Gastroesophageal sphincter (tissue), 4 donors: Measurements from ENCODE around the gene TMEM191B. TPM values are rescaled to one million over a fixed set of nuclear protein-coding genes. Genes with fewer than 3 reads are reported as not detected.
A peak's percentile ranks its signal among the peaks of the same experiment; 100 is the strongest.
"Not testable (repeated sequence)": the region's sequence is repeated elsewhere in the genome, so short reads cannot be mapped to it uniquely, and the experiment has no call there.

Experiments
- ATAC-seq: fragments of 150-250 bp; one replicate; pipeline ENCODE4 v1.9.1; 2016; ENCODE audit warnings: mild to moderate bottlenecking, moderate library complexity
- H3K27ac ChIP-seq, 4 donors: fragments of 200-600 bp; sonication (generic) in 3 of 4; 1 replicate in 3 of 4; 2 replicates in 1 of 4; pipeline ENCODE4 v1.5.1; 2016 to 2019
- H3K27me3 ChIP-seq: fragments of 200-600 bp; sonication (generic); one replicate; pipeline ENCODE4 v1.5.1; 2019
- H3K36me3 ChIP-seq, 2 donors: fragments of 200-600 bp; sonication (generic); one replicate each; pipeline ENCODE4 v1.5.1; 2019; ENCODE audit warnings: control low read depth in 1 of 2
- H3K4me1 ChIP-seq, 3 donors: fragments of 200-600 bp; sonication (generic); 1 replicate in 2 of 3; 2 replicates in 1 of 3; pipeline ENCODE4 v1.5.1; 2016 to 2019; ENCODE audit warnings: control low read depth in 2 of 3
- H3K4me3 ChIP-seq, 2 donors: fragments of 200-600 bp; sonication (generic); one replicate each; pipeline ENCODE4 v1.5.1; 2019; ENCODE audit warnings: mild to moderate bottlenecking in 1 of 2, moderate library complexity in 1 of 2
- H3K9me3 ChIP-seq, 3 donors: fragments of 200-600 bp; sonication (generic); one replicate each; pipeline ENCODE4 v1.5.1; 2017 to 2019; ENCODE audit warnings: control low read depth in 2 of 3
- WGBS, 2 donors: methylation state at CpG; one replicate each; pipeline ENCODE4 v1.1.5; 2018; ENCODE audit warnings: low coverage in 1 of 2; 5-methylcytosine and 5-hydroxymethylcytosine counted together
- total RNA-seq, 4 donors: library from RNA; depleted of rRNA; stranded (reverse); fragments of >200 nt; gene quantifications; one replicate each; pipeline ENCODE4 v1.1.0, GENCODE V29; 2016

Gene TMEM191B
- total RNA-seq, 4 donors from 2014 or later = 1.3 to 3.8 TPM; not detected in 2

- H3K4me1 ChIP-seq, H3K27ac ChIP-seq, ATAC-seq, H3K36me3 ChIP-seq, H3K4me3 ChIP-seq, H3K9me3 ChIP-seq, H3K27me3 ChIP-seq: not testable (repeated sequence)
- WGBS, 2 donors = no CpG with 5 or more reads among the region's 11 CpGs
Measured at GRCh38 chr22:18543400-18543799, 15.8 kb downstream of the TMEM191B start.

- H3K27ac ChIP-seq, H3K9me3 ChIP-seq, ATAC-seq, H3K4me1 ChIP-seq, H3K36me3 ChIP-seq, H3K4me3 ChIP-seq, H3K27me3 ChIP-seq: not testable (repeated sequence)
- no CpG with 5 or more reads among the region's 13 CpGs for WGBS, 2 donors
Measured at GRCh38 chr22:18544615-18545014, 17.0 kb downstream of the TMEM191B start.

- H3K4me3 ChIP-seq, H3K27me3 ChIP-seq, ATAC-seq, H3K36me3 ChIP-seq, H3K27ac ChIP-seq, H3K9me3 ChIP-seq, H3K4me1 ChIP-seq: not testable (repeated sequence)
- no CpG with 5 or more reads among the region's 13 CpGs for WGBS, 2 donors
Measured at GRCh38 chr22:18549458-18550179, 22.0 kb downstream of the TMEM191B start.

GRCh38 chr22:18551046-18551445 is 23.4 kb downstream of the TMEM191B start:
- not testable (repeated sequence) for H3K27ac ChIP-seq, ATAC-seq, H3K4me3 ChIP-seq, H3K4me1 ChIP-seq, H3K27me3 ChIP-seq, H3K36me3 ChIP-seq, H3K9me3 ChIP-seq
- no CpG with 5 or more reads among the region's 7 CpGs for WGBS, 2 donors

- H3K4me3 ChIP-seq, H3K27ac ChIP-seq, H3K36me3 ChIP-seq, H3K4me1 ChIP-seq, H3K9me3 ChIP-seq, H3K27me3 ChIP-seq: not testable (repeated sequence)
- ATAC-seq = peak; percentile 54
- no CpG with 5 or more reads among the region's 19 CpGs for WGBS, 2 donors
Measured at GRCh38 chr22:18552839-18553597, 25.4 kb downstream of the TMEM191B start.

- H3K27me3 ChIP-seq = not testable (repeated sequence)
- peak; percentile 60 for ATAC-seq
- WGBS, 2 donors = no CpG with 5 or more reads among the region's 22 CpGs
Measured at GRCh38 chr22:18554280-18555256, 27.0 kb downstream of the TMEM191B start.

GRCh38 chr22:18558516-18558915 is 30.9 kb downstream of the TMEM191B start:
- H3K27me3 ChIP-seq, H3K4me1 ChIP-seq, H3K4me3 ChIP-seq, H3K27ac ChIP-seq, H3K36me3 ChIP-seq, H3K9me3 ChIP-seq: not testable (repeated sequence)
- WGBS, 2 donors = no CpG with 5 or more reads among the region's 4 CpGs
- ATAC-seq = peak; percentile 95

More at GRCh38 chr22:18554280-18555256, 27.0 kb downstream of the TMEM191B start:
- H3K9me3 ChIP-seq, H3K4me3 ChIP-seq, H3K4me1 ChIP-seq, H3K27ac ChIP-seq, H3K36me3 ChIP-seq: not testable (repeated sequence)

GRCh38 chr22:18558939-18559338 is 31.3 kb downstream of the TMEM191B start:
- H3K27ac ChIP-seq = peak overlapping the region in 1 of 4 donors; percentile 51
- H3K9me3 ChIP-seq, H3K36me3 ChIP-seq, H3K4me3 ChIP-seq, H3K27me3 ChIP-seq, ATAC-seq, H3K4me1 ChIP-seq: not testable (repeated sequence)
- no CpG with 5 or more reads among the region's 6 CpGs for WGBS, 2 donors

GRCh38 chr22:18560099-18560974 is 32.7 kb downstream of the TMEM191B start:
- H3K27ac ChIP-seq, H3K4me1 ChIP-seq, H3K9me3 ChIP-seq, H3K36me3 ChIP-seq, H3K4me3 ChIP-seq, H3K27me3 ChIP-seq, ATAC-seq: not testable (repeated sequence)
- WGBS, 2 donors = no CpG with 5 or more reads among the region's 16 CpGs

GRCh38 chr22:18570509-18571246 is 43.1 kb downstream of the TMEM191B start:
- H3K27me3 ChIP-seq, H3K27ac ChIP-seq, H3K4me1 ChIP-seq, H3K9me3 ChIP-seq, H3K4me3 ChIP-seq, H3K36me3 ChIP-seq, ATAC-seq: not testable (repeated sequence)
- no CpG with 5 or more reads among the region's 16 CpGs for WGBS, 2 donors

- H3K4me3 ChIP-seq, H3K27me3 ChIP-seq, H3K27ac ChIP-seq, H3K9me3 ChIP-seq, ATAC-seq, H3K36me3 ChIP-seq, H3K4me1 ChIP-seq: not testable (repeated sequence)
- WGBS, 2 donors = 100% methylated on average over 2 of the region's 10 CpGs; no CpG with 5 or more reads in 1 of the 2 donors
Measured at GRCh38 chr22:18573483-18574164, 46.0 kb downstream of the TMEM191B start.
